ENCODE measurements around the gene JAKMIP3.

JAKMIP3 gene

DNA sequence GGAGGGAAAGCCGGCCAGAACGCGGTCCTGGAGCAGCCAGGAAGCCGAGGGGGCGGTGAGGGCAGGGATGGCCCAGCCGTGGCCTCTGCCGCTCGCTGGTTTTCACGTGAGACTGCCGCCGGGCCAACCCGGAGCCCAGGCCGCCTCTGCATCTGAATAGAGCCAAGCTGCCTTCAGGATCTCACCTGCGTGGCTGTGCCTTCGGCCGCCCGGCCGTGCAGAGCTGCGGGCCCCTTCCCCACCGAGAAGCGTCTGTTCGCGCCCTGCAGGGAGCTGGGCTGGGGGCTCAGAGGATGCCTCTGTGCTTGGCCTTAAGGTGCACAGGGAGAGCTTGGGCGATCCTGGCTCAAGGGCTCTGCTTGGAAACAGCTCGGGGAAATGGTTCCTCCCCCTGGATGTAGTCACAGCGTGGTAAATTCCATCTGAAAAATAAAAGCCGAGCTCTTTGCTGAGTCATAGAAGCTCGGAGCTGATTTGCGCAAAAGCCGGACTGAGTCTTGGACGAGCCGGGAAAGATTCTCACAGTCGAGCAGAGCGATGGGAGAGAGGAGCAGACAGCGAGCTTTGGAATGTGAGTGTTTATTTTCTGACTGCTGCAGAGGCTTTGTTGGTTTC, at the start of gene JAKMIP3:
Gene JAKMIP3 (plus strand): TSS at position 456 of the 615 bp plus-strand sequence. CDS start 38,863 bp downstream, outside the sequence.
- DNase-seq (ENCODE audit: low read depth in 2 of 3, low spot score in 2 of 3): no peak

GRCh38 chr10:132016514-132016913, 49.2 kb upstream of the JAKMIP3 start:
- no peak for DNase-seq (ENCODE audit: low read depth in 2 of 3, low spot score in 2 of 3)

GRCh38 chr10:132018446-132018845, 47.3 kb upstream of the JAKMIP3 start:
- no peak for DNase-seq (ENCODE audit: low read depth in 2 of 3, low spot score in 2 of 3)

- no peak for DNase-seq (ENCODE audit: low read depth in 2 of 3, low spot score in 2 of 3)
Observed at GRCh38 chr10:132019366-132019765, 46.4 kb upstream of the JAKMIP3 start.

- no peak for DNase-seq (ENCODE audit: low read depth in 2 of 3, low spot score in 2 of 3)
Observed at GRCh38 chr10:132020456-132020855, 45.3 kb upstream of the JAKMIP3 start.

GRCh38 chr10:132021046-132021445, 44.7 kb upstream of the JAKMIP3 start:
- no peak for DNase-seq (ENCODE audit: low read depth in 2 of 3, low spot score in 2 of 3)

- DNase-seq (ENCODE audit: low read depth in 2 of 3, low spot score in 2 of 3): no peak
Observed at GRCh38 chr10:132021504-132022143, 44.1 kb upstream of the JAKMIP3 start.

- no peak for DNase-seq (ENCODE audit: low read depth in 2 of 3, low spot score in 2 of 3)
Observed at GRCh38 chr10:132022241-132022640, 43.5 kb upstream of the JAKMIP3 start.

- peak; percentile 17 to 73 (median 62) for DNase-seq (ENCODE audit: low read depth in 2 of 3, low spot score in 2 of 3)
Observed at GRCh38 chr10:132023092-132023811, 42.5 kb upstream of the JAKMIP3 start.

GRCh38 chr10:132027423-132027983, 38.2 kb upstream of the JAKMIP3 start:
- no peak for DNase-seq (ENCODE audit: low read depth in 2 of 3, low spot score in 2 of 3)

DNA sequence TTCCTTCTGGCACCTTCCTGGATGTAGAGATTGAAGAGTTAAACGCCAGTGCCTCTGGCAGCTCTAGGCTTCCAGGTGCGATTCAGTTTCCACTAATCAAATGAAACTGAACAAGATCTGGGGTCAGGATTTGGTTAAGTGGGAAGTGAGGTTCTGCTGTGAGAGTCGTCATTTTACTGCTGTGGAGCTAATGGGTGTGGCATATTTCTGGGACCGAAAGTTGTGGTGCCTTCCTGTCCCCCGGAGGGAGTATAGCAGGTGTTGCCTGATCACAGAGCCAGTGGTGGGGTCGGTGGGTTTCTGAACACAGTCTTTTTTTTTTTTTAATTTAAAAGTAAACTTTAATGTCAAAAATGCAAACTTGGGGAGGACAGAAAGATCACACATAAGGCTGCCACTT, 37.0 kb upstream of the JAKMIP3 start:
- DNase-seq (ENCODE audit: low read depth in 2 of 3, low spot score in 2 of 3): no peak

DNA sequence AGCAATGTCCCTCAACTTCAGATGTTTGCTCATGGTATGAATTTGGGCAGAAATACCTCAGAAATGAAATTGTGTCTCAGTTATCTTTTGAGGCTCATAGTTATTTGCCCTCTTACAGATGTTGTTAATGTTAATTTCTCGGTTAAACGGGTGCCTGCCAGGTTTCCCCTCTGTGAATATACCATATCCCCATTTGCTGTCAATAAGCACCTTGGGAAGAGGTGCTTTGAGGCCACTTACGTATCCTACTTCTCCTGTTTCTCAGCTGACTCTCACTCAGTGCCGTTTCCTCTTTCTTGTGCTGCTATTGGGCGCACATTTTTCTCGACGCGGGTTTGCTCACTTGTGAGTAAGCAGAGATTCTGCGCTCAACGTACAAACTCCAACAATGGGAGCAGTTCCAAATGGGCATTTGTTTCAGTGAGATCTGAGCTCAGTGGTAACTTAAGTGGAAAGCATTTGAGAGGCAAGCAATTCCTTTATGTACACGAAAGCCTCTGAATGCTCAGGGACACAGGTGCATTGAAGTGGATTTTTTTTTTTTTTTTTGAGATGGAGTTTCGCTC, 34.8 kb upstream of the JAKMIP3 start:
- no peak for DNase-seq (ENCODE audit: low read depth in 2 of 3, low spot score in 2 of 3)

DNA sequence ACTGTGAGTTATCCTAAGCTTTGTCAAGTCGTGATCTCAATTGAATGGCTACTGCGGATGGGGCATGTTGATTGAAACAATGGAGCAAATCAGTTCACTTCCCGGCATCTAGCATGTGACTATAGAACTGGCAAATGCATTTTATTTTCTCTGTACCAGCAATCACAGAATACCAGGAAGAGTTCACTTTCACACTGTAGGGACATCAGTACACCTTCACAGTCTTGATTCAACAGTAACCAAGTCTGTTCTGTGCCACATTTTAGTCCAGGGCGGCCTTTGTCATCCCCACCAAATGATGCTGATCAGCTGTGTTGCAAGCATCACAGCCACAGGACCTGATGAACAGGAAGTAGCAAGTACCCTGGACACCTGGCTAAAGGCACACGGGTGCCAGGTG, 32.1 kb upstream of the JAKMIP3 start:
- DNase-seq (ENCODE audit: low read depth in 2 of 3, low spot score in 2 of 3): no peak

- no peak for DNase-seq (ENCODE audit: low read depth in 2 of 3, low spot score in 2 of 3)
Observed at GRCh38 chr10:132035476-132035875, 30.3 kb upstream of the JAKMIP3 start.

DNA sequence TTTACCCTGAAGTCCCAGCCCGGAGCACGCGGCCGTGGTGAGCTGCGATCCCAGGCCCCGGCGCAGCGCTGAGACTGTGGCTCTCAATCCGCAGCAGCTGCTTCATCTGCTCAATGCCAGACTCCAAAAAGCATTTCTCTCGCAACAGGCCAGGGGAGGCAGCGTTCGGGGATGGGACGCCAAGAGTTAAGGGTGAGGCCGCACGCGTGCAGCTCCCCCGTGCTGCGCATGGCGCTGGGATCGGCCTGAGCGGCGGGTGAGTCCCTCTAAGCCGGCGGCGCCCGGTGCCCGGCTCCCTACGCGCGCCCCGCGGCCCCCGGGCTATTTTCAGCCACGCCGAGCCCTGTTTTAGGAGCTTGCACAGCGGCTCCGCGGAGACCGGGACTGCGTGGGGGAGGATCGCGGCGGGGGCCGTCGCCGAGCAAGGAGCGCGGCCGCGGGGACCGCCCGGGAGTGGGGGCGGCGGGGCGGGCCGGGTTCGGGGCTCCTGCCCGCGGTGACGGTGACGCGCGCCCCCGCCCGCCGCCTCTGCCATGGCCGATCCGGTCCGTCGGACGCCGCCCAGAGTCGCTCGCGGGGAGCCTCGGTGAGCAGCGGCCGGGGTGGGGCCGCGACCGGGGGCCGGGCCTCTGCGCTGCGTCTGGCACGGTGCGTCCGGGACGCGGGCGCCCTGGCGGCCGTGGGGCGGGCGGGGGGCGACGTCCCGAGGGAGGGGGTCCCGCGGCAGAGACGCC, 29.4 kb upstream of the JAKMIP3 start:
- DNase-seq (ENCODE audit: low read depth in 2 of 3, low spot score in 2 of 3): no peak

GRCh38 chr10:132036887-132037675, 28.7 kb upstream of the JAKMIP3 start:
- no peak for DNase-seq (ENCODE audit: low read depth in 2 of 3, low spot score in 2 of 3)

GRCh38 chr10:132037676-132037975, 28.1 kb upstream of the JAKMIP3 start:
- no peak for DNase-seq (ENCODE audit: low read depth in 2 of 3, low spot score in 2 of 3)

DNA sequence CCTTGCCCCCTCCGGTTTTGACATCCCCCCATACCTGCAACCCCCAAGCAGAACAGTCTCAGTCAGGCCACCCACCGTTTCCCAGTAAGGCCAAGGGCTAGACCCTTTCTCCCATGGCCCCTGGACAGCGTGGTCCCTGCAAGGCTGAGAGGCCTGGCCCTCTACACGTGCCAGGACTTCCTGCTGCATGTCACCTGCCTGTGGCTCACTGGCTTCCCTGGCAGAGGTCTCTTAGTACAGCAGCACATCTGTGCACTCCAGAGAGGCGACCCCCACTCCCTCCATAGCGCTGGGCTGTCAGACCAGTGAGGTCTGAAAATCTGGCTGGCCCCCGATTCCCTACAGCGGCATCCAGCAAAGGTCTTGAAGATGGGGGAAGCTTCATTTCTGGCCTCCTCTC, 26.4 kb upstream of the JAKMIP3 start:
- no peak for DNase-seq (ENCODE audit: low read depth in 2 of 3, low spot score in 2 of 3)

GRCh38 chr10:132040046-132040445, 25.7 kb upstream of the JAKMIP3 start:
- DNase-seq (ENCODE audit: low read depth in 2 of 3, low spot score in 2 of 3): no peak

GRCh38 chr10:132041340-132041739, 24.4 kb upstream of the JAKMIP3 start:
- no peak for DNase-seq (ENCODE audit: low read depth in 2 of 3, low spot score in 2 of 3)

All from activated CD8-positive, alpha-beta memory T cell treated with anti-CD3 and anti-CD28 coated beads for 48 hours (primary cell).